ENCODE data around the gene CKLF. TPM values are rescaled to one million over a fixed set of nuclear protein-coding genes. Genes with fewer than 3 reads are reported as not detected.

CKLF gene
- total RNA-seq, 2 donors from 2014 or later: 22.5 to 40.7 TPM

GRCh38 chr16:66576296-66576695 is 23.9 kb downstream of the CKLF start:
- WGBS, 2 experiments (ENCODE audit: insufficient coverage in 1 of 2, insufficient read length in 1 of 2): 92% methylated on average over 3 to 5 of the region's 5 CpGs
- Mint-ChIP-seq H3K27me3 (ENCODE audit: insufficient read depth) (peaks cover 47% of the 10 kb centered on the region), H3K36me3 (ENCODE audit: low read depth) (no peaks in the 10 kb centered on the region), H3K27ac (no peak overlapping the region), H3K4me1 (peaks cover 9% of the 10 kb centered on the region), H3K4me3 (no peak overlapping the region), H3K9me3 (no peaks in the 10 kb centered on the region)
- Histone ChIP-seq H3K9ac (ENCODE audit: extremely low read depth, low read length, poor library complexity, severe bottlenecking) (no peak overlapping the region), H3K27ac (ENCODE audit: low read depth, low read length) (no peak overlapping the region), H3K9me3 (ENCODE audit: control insufficient read depth, low read length) (no peaks in the 10 kb centered on the region), H3K4me1 (ENCODE audit: control insufficient read depth, insufficient read depth, low read length) (peaks cover 2% of the 10 kb centered on the region), H3K4me3 (ENCODE audit: low read length) (no peak overlapping the region), H3K27me3 (ENCODE audit: control insufficient read depth, insufficient read depth, low read length, poor library complexity, severe bottlenecking) (peaks cover 37% of the 10 kb centered on the region), H3K36me3 (ENCODE audit: control insufficient read depth, insufficient read depth, low read length) (no peaks in the 10 kb centered on the region)
- no peak for DNase-seq
- TF ChIP-seq, protein P1, sequence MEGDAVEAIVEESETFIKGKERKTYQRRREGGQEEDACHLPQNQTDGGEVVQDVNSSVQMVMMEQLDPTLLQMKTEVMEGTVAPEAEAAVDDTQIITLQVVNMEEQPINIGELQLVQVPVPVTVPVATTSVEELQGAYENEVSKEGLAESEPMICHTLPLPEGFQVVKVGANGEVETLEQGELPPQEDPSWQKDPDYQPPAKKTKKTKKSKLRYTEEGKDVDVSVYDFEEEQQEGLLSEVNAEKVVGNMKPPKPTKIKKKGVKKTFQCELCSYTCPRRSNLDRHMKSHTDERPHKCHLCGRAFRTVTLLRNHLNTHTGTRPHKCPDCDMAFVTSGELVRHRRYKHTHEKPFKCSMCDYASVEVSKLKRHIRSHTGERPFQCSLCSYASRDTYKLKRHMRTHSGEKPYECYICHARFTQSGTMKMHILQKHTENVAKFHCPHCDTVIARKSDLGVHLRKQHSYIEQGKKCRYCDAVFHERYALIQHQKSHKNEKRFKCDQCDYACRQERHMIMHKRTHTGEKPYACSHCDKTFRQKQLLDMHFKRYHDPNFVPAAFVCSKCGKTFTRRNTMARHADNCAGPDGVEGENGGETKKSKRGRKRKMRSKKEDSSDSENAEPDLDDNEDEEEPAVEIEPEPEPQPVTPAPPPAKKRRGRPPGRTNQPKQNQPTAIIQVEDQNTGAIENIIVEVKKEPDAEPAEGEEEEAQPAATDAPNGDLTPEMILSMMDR (conservative IDR thresholded peaks at IDR 0.05): no peak

DNA sequence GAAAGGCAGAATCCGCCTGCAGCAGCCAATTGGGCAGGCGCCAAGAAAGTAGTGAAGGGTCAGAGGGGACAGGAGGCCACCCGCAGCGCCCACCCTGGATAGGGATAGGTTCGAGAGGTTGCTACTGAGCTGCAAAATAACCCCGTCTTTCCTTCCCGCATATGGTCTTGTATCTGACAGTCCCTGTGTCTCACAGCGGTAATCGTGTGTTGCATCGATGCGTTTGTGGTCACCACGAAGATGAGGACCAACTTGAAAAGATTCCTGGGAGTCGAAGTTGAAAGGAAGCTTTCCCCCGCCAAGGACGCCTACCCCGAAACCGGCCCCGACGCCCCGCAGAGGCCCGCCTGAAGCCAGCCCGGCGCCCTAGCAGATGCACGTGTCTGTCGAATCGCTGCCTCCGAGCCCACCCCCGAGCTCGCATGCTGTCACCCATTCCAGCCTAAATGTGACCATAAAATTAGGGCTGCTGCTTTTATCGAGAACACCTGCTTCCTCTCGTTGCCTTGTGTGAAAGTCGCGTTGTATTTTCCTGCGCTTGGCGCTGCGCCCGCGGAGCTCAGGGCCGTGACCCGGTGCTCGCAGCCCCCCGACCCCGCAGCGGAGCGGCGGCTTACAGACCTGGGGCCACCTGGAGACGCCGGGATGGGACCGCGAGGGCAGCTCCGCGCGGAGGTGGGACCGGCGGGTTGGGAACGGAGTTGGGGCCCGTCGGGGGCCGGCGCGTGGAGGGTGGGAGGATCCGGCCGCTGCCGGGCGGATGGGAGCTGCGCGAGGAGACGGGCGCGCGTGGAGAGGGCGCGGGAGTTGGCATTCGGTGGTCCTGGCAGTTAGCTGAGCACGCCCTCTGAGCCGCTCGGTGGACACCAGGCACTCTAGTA is 26.5 kb downstream of the CKLF start, which contains the start of gene CMTM2:
TSS of gene CMTM2 (plus strand) at position 813 of the 881 bp plus-strand sequence. CDS start 145 bp downstream, outside the sequence.
- Mint-ChIP-seq H3K4me1 (peaks cover 9% of the 10 kb centered on the region), H3K27ac (no peak within 1 kb of the TSS), H3K4me3 (peak within 1 kb of the TSS; percentile 33), H3K36me3 (ENCODE audit: low read depth) (no peaks in the 10 kb centered on the region), H3K27me3 (ENCODE audit: insufficient read depth) (peaks cover 49% of the 10 kb centered on the region), H3K9me3 (no peaks in the 10 kb centered on the region)
- no peaks in the 10 kb centered on the region for H3K36me3 ChIP-seq (ENCODE audit: control insufficient read depth, insufficient read depth, low read length)
- H3K9ac ChIP-seq (ENCODE audit: extremely low read depth, low read length, poor library complexity, severe bottlenecking): no peak within 1 kb of the TSS
- H3K4me3 ChIP-seq (ENCODE audit: low read length): no peak within 1 kb of the TSS
- H3K27me3 ChIP-seq (ENCODE audit: control insufficient read depth, insufficient read depth, low read length, poor library complexity, severe bottlenecking): peaks cover 37% of the 10 kb centered on the region
- no peaks in the 10 kb centered on the region for H3K9me3 ChIP-seq (ENCODE audit: control insufficient read depth, low read length)
- WGBS, 2 experiments (ENCODE audit: insufficient coverage in 1 of 2, insufficient read length in 1 of 2): 60 to 67% methylated on average over 53 to 77 of the region's 77 CpGs
- TF ChIP-seq, protein P1 (conservative IDR thresholded peaks at IDR 0.05): no peak
- peaks cover 2% of the 10 kb centered on the region for H3K4me1 ChIP-seq (ENCODE audit: control insufficient read depth, insufficient read depth, low read length)
- H3K27ac ChIP-seq (ENCODE audit: low read depth, low read length): no peak within 1 kb of the TSS
- DNase-seq: peak; percentile 61

DNA sequence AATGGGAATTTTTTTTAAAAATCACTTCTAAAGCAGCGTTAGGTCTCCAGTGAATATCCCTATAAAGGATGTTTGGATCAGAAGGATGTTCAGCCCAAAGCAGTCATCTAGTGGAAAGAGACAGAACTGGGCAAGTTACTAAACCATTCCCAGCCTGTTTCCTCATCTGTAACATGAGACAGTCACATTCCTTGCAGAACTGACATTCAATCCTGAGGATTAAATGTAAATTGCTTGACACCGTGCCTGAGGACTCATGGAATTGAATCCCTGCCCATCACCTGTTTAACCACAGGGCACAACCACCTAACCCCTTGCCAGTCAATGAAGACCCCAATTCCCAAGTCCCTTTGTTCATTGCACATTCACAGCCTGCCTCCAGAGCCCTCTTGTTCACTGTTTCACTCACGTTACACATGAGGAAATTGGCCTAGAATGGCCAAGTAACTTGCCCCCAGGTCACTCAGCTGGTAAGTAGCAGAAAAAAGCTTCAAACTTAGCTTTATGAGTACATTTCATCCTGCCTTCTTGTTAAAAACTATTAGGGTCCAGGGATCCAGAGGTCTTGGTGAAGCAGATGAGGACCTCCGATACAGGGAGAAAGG is 28.3 kb downstream of the CKLF start:
- Histone ChIP-seq H3K9ac (ENCODE audit: extremely low read depth, low read length, poor library complexity, severe bottlenecking) (no peak overlapping the region), H3K4me3 (ENCODE audit: low read length) (no peak overlapping the region), H3K27me3 (ENCODE audit: control insufficient read depth, insufficient read depth, low read length, poor library complexity, severe bottlenecking) (peaks cover 37% of the 10 kb centered on the region), H3K27ac (ENCODE audit: low read depth, low read length) (no peak overlapping the region), H3K36me3 (ENCODE audit: control insufficient read depth, insufficient read depth, low read length) (no peaks in the 10 kb centered on the region), H3K9me3 (ENCODE audit: control insufficient read depth, low read length) (no peaks in the 10 kb centered on the region), H3K4me1 (ENCODE audit: control insufficient read depth, insufficient read depth, low read length) (peaks cover 2% of the 10 kb centered on the region)
- no peaks in the 10 kb centered on the region for H3K9me3 Mint-ChIP-seq
- peaks cover 9% of the 10 kb centered on the region for H3K4me1 Mint-ChIP-seq
- no peaks in the 10 kb centered on the region for H3K36me3 Mint-ChIP-seq (ENCODE audit: low read depth)
- no peak overlapping the region for H3K27ac Mint-ChIP-seq
- TF ChIP-seq, protein P1 (conservative IDR thresholded peaks at IDR 0.05): no peak
- 67 to 73% methylated on average over 3 to 4 of the region's 4 CpGs for WGBS, 2 experiments (ENCODE audit: insufficient coverage in 1 of 2, insufficient read length in 1 of 2)
- no peak for DNase-seq
- no peak overlapping the region for H3K4me3 Mint-ChIP-seq
- H3K27me3 Mint-ChIP-seq (ENCODE audit: insufficient read depth): peaks cover 49% of the 10 kb centered on the region

Measured in endodermal cell (in vitro differentiated cells).